ENCODE data around the gene MOGAT1.

MOGAT1 gene

GRCh38 chr2:222670191-222671038 lies 1.0 kb upstream of the MOGAT1 start:
- Histone ChIP-seq H3K27ac (ENCODE audit: insufficient read depth, low read depth, low read length, poor library complexity, severe bottlenecking) (no peak overlapping the region), H3K36me3 (ENCODE audit: control insufficient read depth, insufficient read depth, low read length) (no peaks in the 10 kb centered on the region), H3K9me3 (ENCODE audit: control insufficient read depth, low read length) (no peaks in the 10 kb centered on the region), H3K4me3 (ENCODE audit: insufficient read depth, low read depth, low read length) (no peak overlapping the region), H3K27me3 (ENCODE audit: control insufficient read depth, insufficient read depth, low read length, poor library complexity, severe bottlenecking) (peaks cover 39% of the 10 kb centered on the region), H3K4me1 (ENCODE audit: control insufficient read depth, insufficient read depth, low read length) (peaks cover 3% of the 10 kb centered on the region)
- 87 to 89% methylated on average over 9 of the region's 9 CpGs for WGBS, 2 experiments

- H3K4me1 ChIP-seq (ENCODE audit: control insufficient read depth, insufficient read depth, low read length), result peaks cover 3% of the 10 kb centered on the region
- H3K9me3 ChIP-seq (ENCODE audit: control insufficient read depth, low read length), result no peaks in the 10 kb centered on the region
- no peaks in the 10 kb centered on the region for H3K36me3 ChIP-seq (ENCODE audit: control insufficient read depth, insufficient read depth, low read length)
- WGBS, 2 experiments, result 30 to 32% methylated on average over 10 of the region's 10 CpGs
- H3K4me3 ChIP-seq (ENCODE audit: insufficient read depth, low read depth, low read length), result peak overlapping the region; percentile 41
- H3K27ac ChIP-seq (ENCODE audit: insufficient read depth, low read depth, low read length, poor library complexity, severe bottlenecking), result no peak overlapping the region
- H3K27me3 ChIP-seq (ENCODE audit: control insufficient read depth, insufficient read depth, low read length, poor library complexity, severe bottlenecking), result peaks cover 39% of the 10 kb centered on the region
Measured at GRCh38 chr2:222672068-222672401, 577 bp downstream of the MOGAT1 start.

GRCh38 chr2:222673273-222673672 lies 1.8 kb downstream of the MOGAT1 start:
- Histone ChIP-seq H3K9me3 (ENCODE audit: control insufficient read depth, low read length) (no peaks in the 10 kb centered on the region), H3K4me1 (ENCODE audit: control insufficient read depth, insufficient read depth, low read length) (peaks cover 3% of the 10 kb centered on the region), H3K36me3 (ENCODE audit: control insufficient read depth, insufficient read depth, low read length) (no peaks in the 10 kb centered on the region), H3K4me3 (ENCODE audit: insufficient read depth, low read depth, low read length) (no peak overlapping the region), H3K27me3 (ENCODE audit: control insufficient read depth, insufficient read depth, low read length, poor library complexity, severe bottlenecking) (peaks cover 39% of the 10 kb centered on the region), H3K27ac (ENCODE audit: insufficient read depth, low read depth, low read length, poor library complexity, severe bottlenecking) (no peak overlapping the region)
- 88 to 96% methylated on average over 6 to 7 of the region's 7 CpGs for WGBS, 2 experiments

- H3K4me3 ChIP-seq (ENCODE audit: insufficient read depth, low read depth, low read length), result no peak overlapping the region
- no peaks in the 10 kb centered on the region for H3K36me3 ChIP-seq (ENCODE audit: control insufficient read depth, insufficient read depth, low read length)
- H3K27ac ChIP-seq (ENCODE audit: insufficient read depth, low read depth, low read length, poor library complexity, severe bottlenecking), result no peak overlapping the region
- 94 to 95% methylated on average over 4 to 5 of the region's 5 CpGs for WGBS, 2 experiments
- peaks cover 39% of the 10 kb centered on the region for H3K27me3 ChIP-seq (ENCODE audit: control insufficient read depth, insufficient read depth, low read length, poor library complexity, severe bottlenecking)
- peaks cover 3% of the 10 kb centered on the region for H3K4me1 ChIP-seq (ENCODE audit: control insufficient read depth, insufficient read depth, low read length)
- no peaks in the 10 kb centered on the region for H3K9me3 ChIP-seq (ENCODE audit: control insufficient read depth, low read length)
Measured at GRCh38 chr2:222673883-222674282, 2.4 kb downstream of the MOGAT1 start.

GRCh38 chr2:222677981-222678380 lies 6.5 kb downstream of the MOGAT1 start:
- H3K9me3 ChIP-seq (ENCODE audit: control insufficient read depth, low read length), result no peaks in the 10 kb centered on the region
- H3K36me3 ChIP-seq (ENCODE audit: control insufficient read depth, insufficient read depth, low read length), result no peaks in the 10 kb centered on the region
- no peak overlapping the region for H3K4me3 ChIP-seq (ENCODE audit: insufficient read depth, low read depth, low read length)
- H3K4me1 ChIP-seq (ENCODE audit: control insufficient read depth, insufficient read depth, low read length), result no peaks in the 10 kb centered on the region
- WGBS, 2 experiments, result 83 to 89% methylated on average over 3 of the region's 3 CpGs
- H3K27me3 ChIP-seq (ENCODE audit: control insufficient read depth, insufficient read depth, low read length, poor library complexity, severe bottlenecking), result peaks cover 7% of the 10 kb centered on the region
- H3K27ac ChIP-seq (ENCODE audit: insufficient read depth, low read depth, low read length, poor library complexity, severe bottlenecking), result no peak overlapping the region

GRCh38 chr2:222683805-222684204 lies 12.3 kb downstream of the MOGAT1 start:
- Histone ChIP-seq H3K4me3 (ENCODE audit: insufficient read depth, low read depth, low read length) (no peak overlapping the region), H3K4me1 (ENCODE audit: control insufficient read depth, insufficient read depth, low read length) (no peaks in the 10 kb centered on the region), H3K36me3 (ENCODE audit: control insufficient read depth, insufficient read depth, low read length) (no peaks in the 10 kb centered on the region), H3K27me3 (ENCODE audit: control insufficient read depth, insufficient read depth, low read length, poor library complexity, severe bottlenecking) (no peaks in the 10 kb centered on the region), H3K27ac (ENCODE audit: insufficient read depth, low read depth, low read length, poor library complexity, severe bottlenecking) (no peak overlapping the region), H3K9me3 (ENCODE audit: control insufficient read depth, low read length) (no peaks in the 10 kb centered on the region)
- 94 to 97% methylated on average over 3 of the region's 3 CpGs for WGBS, 2 experiments

GRCh38 chr2:222686086-222686750 lies 14.8 kb downstream of the MOGAT1 start:
- Histone ChIP-seq H3K27me3 (ENCODE audit: control insufficient read depth, insufficient read depth, low read length, poor library complexity, severe bottlenecking) (no peaks in the 10 kb centered on the region), H3K4me3 (ENCODE audit: insufficient read depth, low read depth, low read length) (no peak overlapping the region), H3K4me1 (ENCODE audit: control insufficient read depth, insufficient read depth, low read length) (no peaks in the 10 kb centered on the region), H3K36me3 (ENCODE audit: control insufficient read depth, insufficient read depth, low read length) (no peaks in the 10 kb centered on the region), H3K9me3 (ENCODE audit: control insufficient read depth, low read length) (no peaks in the 10 kb centered on the region), H3K27ac (ENCODE audit: insufficient read depth, low read depth, low read length, poor library complexity, severe bottlenecking) (no peak overlapping the region)
- 95 to 98% methylated on average over 5 of the region's 5 CpGs for WGBS, 2 experiments

GRCh38 chr2:222688917-222689316 lies 17.5 kb downstream of the MOGAT1 start:
- no peak overlapping the region for H3K4me3 ChIP-seq (ENCODE audit: insufficient read depth, low read depth, low read length)
- H3K9me3 ChIP-seq (ENCODE audit: control insufficient read depth, low read length), result no peaks in the 10 kb centered on the region
- H3K4me1 ChIP-seq (ENCODE audit: control insufficient read depth, insufficient read depth, low read length), result no peaks in the 10 kb centered on the region
- H3K27ac ChIP-seq (ENCODE audit: insufficient read depth, low read depth, low read length, poor library complexity, severe bottlenecking), result no peak overlapping the region
- H3K27me3 ChIP-seq (ENCODE audit: control insufficient read depth, insufficient read depth, low read length, poor library complexity, severe bottlenecking), result no peaks in the 10 kb centered on the region
- WGBS, 2 experiments, result 74% methylated on average over 2 of the region's 2 CpGs; no CpG with 5 or more reads in 1 of the 2 experiments
- H3K36me3 ChIP-seq (ENCODE audit: control insufficient read depth, insufficient read depth, low read length), result no peaks in the 10 kb centered on the region

GRCh38 chr2:222689322-222689721 lies 17.9 kb downstream of the MOGAT1 start:
- no peaks in the 10 kb centered on the region for H3K36me3 ChIP-seq (ENCODE audit: control insufficient read depth, insufficient read depth, low read length)
- 92 to 98% methylated on average over 2 of the region's 2 CpGs for WGBS, 2 experiments
- H3K27me3 ChIP-seq (ENCODE audit: control insufficient read depth, insufficient read depth, low read length, poor library complexity, severe bottlenecking), result no peaks in the 10 kb centered on the region

GRCh38 chr2:222690564-222691200 lies 19.2 kb downstream of the MOGAT1 start:
- no peaks in the 10 kb centered on the region for H3K27me3 ChIP-seq (ENCODE audit: control insufficient read depth, insufficient read depth, low read length, poor library complexity, severe bottlenecking)
- no peak overlapping the region for H3K4me3 ChIP-seq (ENCODE audit: insufficient read depth, low read depth, low read length)
- no peak overlapping the region for H3K27ac ChIP-seq (ENCODE audit: insufficient read depth, low read depth, low read length, poor library complexity, severe bottlenecking)
- H3K4me1 ChIP-seq (ENCODE audit: control insufficient read depth, insufficient read depth, low read length), result no peaks in the 10 kb centered on the region
- no peaks in the 10 kb centered on the region for H3K36me3 ChIP-seq (ENCODE audit: control insufficient read depth, insufficient read depth, low read length)
- 25 to 28% methylated on average over 8 to 10 of the region's 10 CpGs for WGBS, 2 experiments
- no peaks in the 10 kb centered on the region for H3K9me3 ChIP-seq (ENCODE audit: control insufficient read depth, low read length)

More at GRCh38 chr2:222689322-222689721, 17.9 kb downstream of the MOGAT1 start:
- H3K4me1 ChIP-seq (ENCODE audit: control insufficient read depth, insufficient read depth, low read length), result no peaks in the 10 kb centered on the region
- H3K9me3 ChIP-seq (ENCODE audit: control insufficient read depth, low read length), result no peaks in the 10 kb centered on the region
- H3K4me3 ChIP-seq (ENCODE audit: insufficient read depth, low read depth, low read length), result no peak overlapping the region
- no peak overlapping the region for H3K27ac ChIP-seq (ENCODE audit: insufficient read depth, low read depth, low read length, poor library complexity, severe bottlenecking)

Measured in ectodermal cell (in vitro differentiated cells).